ENCODE data around the gene SLC25A27.

The SLC25A27 gene

DNA sequence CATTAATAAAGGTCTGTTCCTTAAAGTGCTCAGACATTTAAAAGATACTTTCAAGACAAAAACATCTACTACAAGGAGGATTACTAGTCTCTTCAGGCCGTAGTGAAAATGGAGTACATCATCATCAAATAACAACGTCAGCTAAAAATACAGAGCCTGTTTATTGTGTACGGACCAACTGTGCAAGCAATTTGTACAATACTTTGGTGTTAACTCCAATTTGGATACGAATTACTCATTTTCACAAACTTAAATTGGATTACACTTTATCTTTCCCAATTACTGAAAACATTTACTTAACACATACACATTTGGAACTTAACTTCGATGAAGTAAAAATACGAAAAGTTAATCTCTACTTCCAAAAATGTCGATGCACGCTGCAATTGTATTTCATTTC is 959 bp upstream of the SLC25A27 start:
- no peak for DNase-seq

DNA sequence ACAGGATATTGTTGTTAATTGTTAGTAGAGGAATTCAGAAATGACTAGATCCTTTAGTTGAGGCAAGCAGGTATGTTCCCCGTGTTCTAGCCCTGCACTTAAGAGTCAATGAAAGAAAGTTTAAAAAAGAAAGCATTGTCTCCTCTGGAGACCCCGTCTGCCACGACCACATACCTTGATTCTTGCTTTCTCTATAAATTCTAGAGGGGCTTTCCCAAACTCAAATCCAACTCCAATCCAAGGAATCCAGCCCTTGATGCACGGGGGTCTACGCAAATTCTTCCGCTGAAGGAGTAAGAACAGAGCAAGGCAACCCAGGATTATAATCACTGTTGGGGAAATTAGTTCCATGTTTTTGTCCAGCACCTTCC is 558 bp upstream of the SLC25A27 start:
- DNase-seq = no peak

DNA sequence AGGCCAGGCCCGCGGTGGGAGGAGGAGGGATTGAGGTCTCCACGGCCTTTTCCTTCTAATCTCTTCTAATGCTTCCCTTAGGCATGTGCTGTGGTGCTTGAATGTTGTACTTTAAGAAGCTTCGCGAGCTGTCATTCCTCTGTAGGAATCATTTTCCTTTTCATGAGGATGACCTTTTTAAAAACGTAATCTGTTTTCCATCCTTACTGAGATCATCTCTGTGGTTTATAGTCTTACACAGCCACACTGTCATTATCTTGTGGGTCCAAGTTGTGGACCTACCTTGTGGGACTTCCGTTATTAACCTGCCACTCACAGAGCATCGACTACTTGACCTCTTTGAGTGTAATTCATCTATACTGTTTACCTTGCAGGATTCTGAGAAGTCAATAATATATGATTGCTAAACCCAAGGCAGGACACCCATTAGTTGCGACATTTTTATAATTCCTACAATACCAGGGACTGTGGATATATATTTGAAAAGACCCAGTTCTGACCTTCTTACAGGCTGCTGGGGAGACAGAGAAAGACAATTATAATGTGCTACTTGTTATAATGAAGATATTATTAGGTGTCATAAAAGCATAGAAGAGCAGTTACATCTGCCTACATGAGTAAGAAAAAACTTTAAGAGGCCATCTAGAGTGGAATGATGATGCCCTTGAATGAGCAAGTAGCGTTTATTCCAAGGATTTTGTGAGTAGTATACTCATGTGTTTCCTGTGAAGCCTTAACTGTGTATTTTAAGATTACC is 842 bp downstream of the SLC25A27 start:
- DNase-seq = no peak

DNA sequence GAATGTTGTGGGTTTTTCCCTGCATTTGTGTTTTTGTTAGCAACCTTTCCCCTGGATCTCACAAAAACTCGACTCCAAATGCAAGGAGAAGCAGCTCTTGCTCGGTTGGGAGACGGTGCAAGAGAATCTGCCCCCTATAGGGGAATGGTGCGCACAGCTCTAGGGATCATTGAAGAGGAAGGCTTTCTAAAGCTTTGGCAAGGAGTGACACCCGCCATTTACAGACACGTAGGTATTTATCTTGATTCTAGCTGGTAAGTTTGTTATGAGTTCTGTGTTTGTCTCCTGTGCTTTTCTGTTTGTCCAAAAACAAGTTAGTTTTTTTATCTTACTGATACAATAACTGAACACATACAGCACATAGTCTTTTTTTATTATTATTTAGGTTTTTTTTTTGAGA is 3.0 kb downstream of the SLC25A27 start:
- no peak for DNase-seq

DNA sequence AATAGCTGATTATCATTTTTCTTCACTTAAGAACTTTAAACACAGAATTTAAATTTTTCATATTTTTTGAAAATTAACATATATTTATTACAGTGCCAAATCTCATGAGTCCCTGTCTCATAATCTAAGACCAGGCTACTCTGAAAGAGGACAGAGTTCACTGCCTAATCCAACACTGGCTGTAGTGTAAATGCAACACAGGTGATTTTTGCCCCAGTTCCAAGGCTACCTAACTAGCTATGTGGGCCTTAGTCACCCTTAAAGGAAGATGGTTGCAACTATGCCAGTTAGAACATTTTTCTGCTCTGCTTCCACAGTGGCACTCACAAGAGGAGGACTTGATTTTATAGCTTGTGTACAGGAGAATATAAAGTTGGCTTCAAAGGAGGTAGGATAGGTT is 4.9 kb downstream of the SLC25A27 start:
- no peak for DNase-seq

DNA sequence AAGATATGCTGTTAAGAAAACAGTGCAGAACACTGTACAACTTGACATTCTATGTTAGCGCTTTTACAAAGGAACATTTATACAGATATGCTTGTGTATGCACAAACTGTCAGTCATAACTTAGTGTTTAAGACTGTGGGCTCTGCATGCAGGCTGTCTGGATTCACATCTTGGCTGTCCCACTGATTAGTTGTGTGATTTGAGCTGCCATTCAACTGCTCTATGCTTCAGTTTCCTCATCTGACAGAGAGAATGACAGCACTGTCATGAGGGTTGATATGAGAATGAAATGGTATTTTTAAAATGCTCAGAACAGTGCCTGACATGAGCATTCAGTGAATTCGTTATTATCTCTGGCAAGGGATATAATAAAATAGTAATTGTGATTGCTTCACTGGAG is 8.7 kb downstream of the SLC25A27 start:
- DNase-seq = no peak

DNA sequence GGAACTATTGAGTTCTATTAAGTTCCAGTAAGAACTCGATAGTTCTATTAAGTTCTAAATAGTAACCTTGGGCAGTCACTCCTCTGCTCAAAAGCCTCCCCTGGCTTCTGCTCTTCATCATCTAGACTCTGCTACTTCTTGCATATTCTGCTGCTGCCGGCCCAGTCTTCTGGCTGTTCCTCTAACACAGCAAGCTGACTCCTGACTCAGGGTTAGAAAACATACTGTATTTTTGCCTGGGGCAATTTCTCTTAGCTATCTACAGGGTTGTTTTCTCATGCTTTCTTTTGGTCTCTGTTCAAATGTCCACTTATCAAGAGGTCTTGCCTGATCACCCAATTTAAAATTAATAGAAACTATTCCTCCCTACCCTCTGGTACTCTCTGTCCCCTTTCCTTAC is 14.6 kb downstream of the SLC25A27 start:
- no peak for DNase-seq

DNA sequence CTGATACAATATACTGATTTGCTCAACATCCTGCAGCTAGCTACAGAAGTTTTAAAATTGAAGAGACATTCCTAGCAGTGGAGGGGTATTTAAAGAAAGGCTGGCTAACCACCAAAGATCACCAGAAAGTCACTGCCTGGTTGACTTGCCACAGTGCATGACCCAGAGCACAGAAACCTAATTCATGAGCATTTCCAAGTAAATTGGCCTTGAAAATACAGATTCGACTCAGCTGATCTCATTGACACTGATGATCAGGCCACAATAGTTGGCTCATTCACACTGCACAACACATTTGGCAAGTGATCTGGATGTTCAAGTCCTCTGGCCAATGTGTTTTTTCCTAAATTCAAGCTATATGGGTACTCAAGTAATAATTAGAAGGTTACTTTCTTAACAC is 21.6 kb downstream of the SLC25A27 start:
- no peak for DNase-seq

DNA sequence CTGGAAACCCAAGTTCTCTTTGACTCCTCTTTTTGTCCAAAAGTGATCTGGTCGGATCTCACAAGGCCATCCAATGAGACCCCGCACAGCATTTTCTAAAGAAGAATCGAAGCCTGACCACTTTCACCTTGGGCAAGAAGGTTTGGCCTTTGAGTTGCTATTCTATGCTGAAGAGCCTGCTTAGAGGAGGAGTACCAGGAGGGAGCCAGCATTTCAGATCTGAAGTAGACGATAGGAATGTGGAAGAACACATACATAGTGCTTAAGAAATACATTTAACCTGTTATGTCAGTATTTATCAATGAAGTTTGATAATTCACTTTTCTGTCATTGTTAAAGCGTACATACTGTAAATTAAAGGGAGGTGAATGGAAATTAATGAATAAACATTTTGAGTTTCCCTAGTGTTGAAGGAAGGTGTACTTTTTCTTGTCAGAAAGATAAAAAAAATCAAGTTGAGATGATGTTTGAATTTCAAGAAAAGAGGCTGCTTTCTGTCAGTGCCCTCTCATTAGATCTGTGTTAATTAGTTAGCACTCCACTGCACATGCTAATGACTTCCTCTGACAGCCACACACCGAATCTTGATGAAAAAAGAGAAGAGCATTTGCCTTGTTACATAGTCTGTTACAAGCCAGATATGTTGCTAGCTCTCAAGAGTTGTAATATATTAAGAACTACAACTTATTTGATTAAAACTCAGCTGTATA is 24.0 kb downstream of the SLC25A27 start:
- DNase-seq = no peak

DNA sequence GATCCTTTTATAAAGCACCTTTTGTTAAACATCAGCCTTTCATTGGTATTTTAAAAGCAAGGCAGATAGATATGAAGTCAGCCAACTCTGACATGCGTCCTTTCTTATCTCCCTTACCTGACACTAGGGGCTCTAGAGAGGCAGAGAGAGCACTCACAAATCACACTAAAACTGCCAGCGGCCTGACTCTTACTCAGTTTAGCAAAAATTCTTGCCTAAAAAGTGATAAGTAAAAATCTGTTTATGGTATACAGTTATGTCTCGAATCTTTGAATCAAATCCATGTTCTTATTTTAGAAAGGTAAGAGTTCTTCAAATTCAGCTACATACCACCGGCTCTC is 24.5 kb downstream of the SLC25A27 start:
- DNase-seq = no peak

DNA sequence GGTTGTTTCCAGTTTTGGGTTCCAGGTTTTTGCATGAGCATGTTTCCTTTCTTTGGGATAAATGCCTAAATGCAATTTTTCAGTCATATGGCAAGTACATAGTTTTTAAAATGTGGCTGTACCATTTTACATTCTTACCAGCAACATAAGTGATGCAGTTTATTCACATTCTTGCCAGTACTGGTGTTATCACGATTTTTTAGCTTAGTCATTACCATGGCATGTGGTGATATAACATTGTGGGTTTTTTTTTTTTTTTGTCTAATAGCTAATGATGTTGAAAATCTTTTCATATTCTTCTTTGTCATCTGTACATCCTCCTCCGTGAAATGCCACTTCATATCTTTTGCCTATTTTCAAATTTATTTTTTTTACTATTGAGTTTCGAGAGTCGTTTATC is 32.0 kb downstream of the SLC25A27 start:
- no peak for DNase-seq

DNA sequence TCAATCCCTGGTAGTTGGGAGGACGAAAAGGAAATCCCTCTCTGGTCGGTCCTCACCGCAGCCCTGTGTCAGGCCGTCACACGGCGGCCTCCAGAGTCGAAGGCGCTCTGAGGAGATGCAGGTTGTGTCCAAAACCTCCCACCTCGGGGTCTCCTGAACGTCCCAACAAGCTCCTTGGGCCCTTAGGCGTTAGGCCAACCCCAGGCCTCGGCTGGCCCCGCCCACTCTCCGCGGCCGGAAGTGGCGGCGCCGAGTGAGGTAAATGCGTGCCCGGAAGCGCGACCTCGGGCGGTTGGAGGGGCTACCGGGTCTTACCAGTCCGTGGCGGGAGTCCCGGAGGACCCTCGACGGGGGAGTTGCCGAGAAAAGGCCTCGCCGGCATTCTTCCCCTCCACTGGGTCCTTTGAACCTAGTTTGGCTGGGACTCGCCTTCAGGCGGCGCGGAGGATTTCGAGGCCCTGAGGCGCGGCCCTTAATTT is 34.9 kb downstream of the SLC25A27 start, which contains the start of gene TDRD6:
Gene TDRD6 (plus strand): TSS at position 267 of the 479 bp plus-strand sequence. CDS start 244 bp downstream, outside the sequence.
- no peak for DNase-seq

DNA sequence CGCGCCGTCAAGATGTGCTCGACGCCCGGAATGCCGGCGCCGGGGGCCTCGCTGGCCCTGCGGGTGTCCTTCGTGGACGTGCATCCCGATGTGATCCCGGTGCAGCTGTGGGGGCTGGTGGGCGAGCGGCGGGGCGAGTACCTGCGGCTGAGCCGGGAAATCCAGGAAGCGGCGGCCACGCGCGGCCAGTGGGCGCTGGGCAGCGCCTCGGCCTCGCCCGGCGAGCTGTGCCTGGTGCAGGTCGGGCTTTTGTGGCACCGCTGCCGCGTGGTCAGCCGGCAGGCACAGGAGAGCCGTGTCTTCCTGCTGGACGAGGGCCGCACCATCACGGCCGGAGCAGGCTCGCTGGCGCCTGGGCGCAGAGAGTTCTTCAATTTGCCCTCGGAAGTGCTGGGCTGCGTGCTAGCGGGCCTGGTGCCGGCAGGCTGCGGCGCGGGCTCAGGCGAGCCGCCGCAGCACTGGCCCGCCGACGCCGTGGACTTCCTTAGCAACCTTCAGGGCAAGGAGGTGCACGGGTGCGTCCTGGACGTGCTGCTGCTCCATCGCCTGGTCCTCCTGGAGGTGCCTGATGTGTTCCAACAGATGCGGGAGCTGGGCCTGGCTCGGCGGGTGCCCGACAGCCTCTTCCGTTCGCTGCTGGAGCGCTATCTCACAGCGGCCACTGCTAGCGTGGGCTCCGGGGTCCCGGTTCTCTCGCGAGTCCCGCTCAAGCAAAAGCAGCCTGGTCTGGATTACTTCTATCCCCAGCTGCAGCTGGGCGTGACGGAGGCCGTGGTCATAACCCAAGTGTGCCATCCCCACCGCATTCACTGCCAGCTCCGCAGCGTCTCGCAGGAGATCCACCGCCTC is 35.6 kb downstream of the SLC25A27 start:
- no peak for DNase-seq

DNA sequence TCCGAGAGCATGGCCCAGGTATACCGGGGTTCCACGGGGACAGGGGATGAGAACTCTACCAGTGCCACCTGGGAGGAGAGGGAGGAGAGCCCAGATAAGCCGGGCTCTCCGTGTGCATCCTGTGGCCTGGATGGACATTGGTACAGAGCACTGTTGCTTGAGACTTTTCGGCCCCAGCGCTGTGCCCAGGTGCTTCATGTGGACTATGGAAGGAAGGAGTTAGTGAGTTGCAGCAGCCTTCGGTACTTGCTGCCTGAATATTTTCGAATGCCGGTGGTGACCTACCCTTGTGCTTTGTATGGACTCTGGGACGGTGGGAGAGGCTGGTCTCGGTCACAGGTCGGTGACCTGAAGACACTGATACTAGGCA is 36.2 kb downstream of the SLC25A27 start:
- DNase-seq = no peak

DNA sequence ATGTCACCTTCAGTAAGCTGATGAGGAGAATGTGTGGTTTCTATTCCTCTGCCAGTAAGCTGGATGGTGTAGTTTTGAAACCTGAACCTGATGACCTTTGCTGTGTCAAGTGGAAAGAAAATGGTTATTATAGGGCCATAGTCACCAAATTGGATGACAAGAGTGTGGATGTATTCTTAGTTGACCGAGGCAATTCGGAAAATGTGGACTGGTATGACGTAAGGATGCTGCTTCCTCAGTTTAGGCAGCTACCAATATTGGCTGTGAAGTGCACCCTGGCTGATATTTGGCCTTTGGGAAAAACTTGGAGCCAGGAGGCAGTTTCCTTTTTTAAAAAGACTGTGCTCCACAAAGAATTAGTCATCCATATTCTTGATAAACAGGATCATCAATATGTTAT is 36.9 kb downstream of the SLC25A27 start:
- no peak for DNase-seq

DNA sequence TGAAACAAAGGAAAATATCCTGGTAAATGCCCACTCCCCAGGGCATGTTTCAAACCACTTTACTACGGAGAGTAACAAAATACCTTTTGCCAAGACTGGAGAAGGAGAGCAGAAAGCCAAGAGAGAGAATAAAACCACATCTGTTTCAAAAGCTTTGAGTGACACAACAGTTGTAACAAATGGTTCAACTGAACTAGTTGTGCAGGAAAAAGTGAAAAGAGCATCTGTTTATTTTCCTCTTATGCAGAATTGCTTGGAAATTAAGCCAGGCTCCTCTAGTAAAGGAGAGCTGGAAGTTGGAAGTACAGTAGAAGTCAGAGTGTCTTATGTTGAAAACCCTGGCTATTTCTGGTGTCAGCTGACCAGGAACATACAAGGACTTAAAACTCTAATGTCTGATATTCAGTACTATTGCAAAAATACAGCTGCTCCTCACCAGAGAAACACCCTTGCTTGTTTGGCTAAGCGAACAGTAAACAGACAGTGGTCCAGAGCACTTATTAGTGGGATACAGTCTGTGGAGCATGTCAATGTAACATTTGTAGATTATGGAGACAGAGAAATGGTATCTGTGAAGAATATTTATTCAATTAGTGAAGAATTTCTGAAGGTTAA is 37.5 kb downstream of the SLC25A27 start:
- no peak for DNase-seq

DNA sequence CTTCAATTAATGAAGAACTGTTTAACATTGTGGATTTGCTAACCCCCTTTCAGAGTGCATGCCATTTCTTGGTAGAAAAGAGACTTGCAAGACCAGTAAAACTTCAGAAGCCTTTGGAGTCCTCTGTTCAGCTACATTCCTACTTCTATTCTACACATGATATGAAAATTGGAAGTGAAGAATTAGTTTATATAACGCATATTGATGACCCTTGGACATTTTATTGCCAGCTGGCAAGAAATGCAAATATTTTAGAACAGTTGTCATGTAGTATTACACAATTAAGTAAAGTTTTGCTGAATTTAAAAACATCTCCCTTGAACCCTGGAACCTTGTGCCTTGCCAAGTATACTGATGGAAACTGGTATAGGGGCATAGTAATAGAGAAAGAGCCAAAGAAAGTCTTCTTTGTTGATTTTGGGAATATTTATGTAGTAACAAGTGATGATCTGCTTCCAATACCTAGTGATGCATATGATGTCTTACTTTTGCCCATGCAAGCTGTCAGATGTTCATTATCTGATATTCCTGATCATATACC is 38.2 kb downstream of the SLC25A27 start:
- DNase-seq = no peak

DNA sequence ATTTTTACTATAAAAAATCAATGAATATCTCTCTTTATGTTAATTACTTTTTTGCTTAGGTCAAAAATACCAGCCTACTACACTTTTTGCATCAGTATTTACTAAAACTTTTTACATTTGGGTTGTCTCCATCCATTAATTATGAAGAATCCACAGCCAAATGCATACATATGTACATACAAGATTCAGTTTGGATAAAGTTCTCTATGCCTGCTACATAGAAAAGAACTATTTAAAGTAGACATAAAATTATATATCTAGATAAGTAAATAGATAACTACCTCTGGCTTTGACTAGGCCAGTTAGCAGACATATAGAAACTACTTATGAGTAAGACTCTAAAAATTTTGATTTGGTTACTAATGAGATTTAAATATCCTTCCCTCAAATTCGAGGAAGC is 47.2 kb downstream of the SLC25A27 start:
- no peak for DNase-seq

DNA sequence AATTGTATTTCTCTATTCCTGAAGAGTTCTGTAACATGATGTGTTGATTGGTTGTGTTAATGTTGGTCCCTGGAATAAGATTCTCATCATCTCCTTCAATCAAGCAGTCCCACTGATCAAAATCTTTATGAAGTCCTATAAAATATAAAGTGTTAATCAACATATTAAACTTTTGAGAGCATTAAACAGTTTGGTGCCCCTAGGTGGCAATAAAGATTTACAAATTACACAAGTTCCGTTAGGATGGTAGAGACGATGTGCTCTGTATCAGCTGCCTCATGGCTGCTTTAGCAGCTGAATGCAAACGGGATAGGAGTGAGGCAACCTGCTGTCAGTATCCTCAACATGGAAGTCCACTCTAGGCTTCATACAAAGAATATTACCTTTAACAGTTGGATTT is 51.8 kb downstream of the SLC25A27 start:
- no peak for DNase-seq

DNA sequence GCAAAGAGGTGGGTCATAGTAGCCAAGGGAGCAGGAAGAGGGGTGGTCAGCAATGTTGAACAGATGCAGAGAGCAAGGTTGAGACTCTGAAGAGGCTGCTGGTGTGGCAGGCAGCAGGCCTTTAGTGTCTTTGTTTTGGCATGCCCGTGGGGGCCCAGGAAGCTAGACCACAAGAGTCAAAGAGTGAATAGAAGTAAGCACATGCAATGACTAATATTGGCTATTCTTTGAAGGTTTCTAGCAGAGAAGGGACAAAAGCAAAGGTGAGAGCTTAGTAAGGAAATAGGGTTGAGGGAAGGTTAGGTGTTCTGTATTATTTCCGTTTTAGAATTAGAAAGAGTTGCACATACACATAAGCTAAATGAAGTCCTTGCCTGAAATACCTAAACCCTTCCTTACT is 53.7 kb downstream of the SLC25A27 start:
- no peak for DNase-seq

DNA sequence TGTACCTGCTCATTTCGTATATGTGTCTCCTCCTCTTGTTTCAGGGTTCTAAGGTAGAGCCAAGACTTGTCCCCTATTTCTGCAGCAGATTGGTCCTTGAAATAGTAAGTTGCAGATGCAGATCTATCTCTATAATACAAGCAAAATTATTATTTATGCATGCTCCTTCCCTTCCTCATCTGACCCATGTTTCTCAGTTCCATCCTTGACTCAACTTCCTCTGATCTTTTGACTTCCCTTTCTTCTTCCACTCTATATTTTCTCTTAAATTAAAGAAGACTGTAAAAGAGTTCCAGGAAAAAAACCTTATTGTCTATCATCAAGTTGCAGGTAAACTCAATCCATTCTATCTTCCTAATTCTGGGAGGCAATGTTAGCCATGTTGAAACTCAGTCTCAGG is 58.7 kb downstream of the SLC25A27 start:
- no peak for DNase-seq

DNA sequence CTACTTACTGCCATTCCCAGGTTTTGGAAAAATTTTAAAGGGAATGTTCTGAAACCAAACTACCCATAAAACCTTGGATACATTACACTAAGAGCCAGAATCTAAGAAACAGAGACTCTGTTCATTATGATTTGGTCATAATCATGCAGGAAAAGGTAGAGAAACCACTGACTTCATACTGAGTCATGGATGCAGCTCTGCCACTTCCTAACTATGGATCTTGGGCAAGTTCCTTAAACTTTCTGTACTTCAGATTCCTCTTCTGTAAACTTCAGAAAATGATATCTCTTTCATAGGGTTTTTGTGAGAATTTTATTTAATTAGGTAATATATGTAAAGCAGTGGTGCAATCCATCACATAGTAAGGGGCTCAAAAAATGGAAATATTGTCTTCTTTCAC is 62.4 kb downstream of the SLC25A27 start:
- no peak for DNase-seq

DNA sequence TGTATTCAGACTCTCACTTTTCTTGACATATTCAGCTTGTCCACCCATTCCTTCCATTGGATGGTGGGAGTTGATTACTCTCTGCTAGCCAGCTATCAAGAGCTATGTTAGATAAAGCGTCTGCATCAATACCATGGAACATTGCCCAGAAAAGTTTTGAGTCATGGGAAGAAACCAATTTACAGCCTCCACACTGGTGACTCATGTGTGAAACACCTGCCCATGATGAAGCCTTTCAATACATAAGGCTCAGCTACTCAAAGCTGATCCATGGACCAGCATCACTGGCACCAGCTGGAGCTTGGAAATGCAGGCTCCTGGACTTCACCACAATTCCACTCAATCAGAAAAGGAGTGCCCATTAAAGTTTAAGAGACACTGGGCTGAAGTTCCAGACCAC is 66.3 kb downstream of the SLC25A27 start:
- DNase-seq = no peak

Measured in activated CD4-positive, CD25-positive, alpha-beta regulatory T cell treated with anti-CD3 and anti-CD28 coated beads, Interleukin-2, amount 50 U/mL, for 72 hours (primary cell).